ENCODE data around the gene MMP1. TPM values are rescaled to one million over a fixed set of nuclear protein-coding genes. Genes with fewer than 3 reads are reported as not detected.
"Not testable (repeated sequence)": the region's sequence is repeated elsewhere in the genome, so short reads cannot be mapped to it uniquely, and the experiment has no call there.

The MMP1 gene
- total RNA-seq, 1 donor: 141 TPM

GRCh38 chr11:102760344-102761035, 37.5 kb downstream of the MMP1 start:
- TF ChIP-seq CTCF (IDR thresholded peaks at IDR 0.05; ENCODE audit: insufficient read depth, low read depth, low read length): no peak
- H3K4me3 ChIP-seq (ENCODE audit: low read depth, low read length): no peak overlapping the region
- DNase-seq (ENCODE audit: low read depth): peak; percentile 97

- TF ChIP-seq CTCF (IDR thresholded peaks at IDR 0.05; ENCODE audit: insufficient read depth, low read depth, low read length): no peak
- no peak overlapping the region for H3K4me3 ChIP-seq (ENCODE audit: low read depth, low read length)
- peak; percentile 64 for DNase-seq (ENCODE audit: low read depth)
Measured at GRCh38 chr11:102757823-102758549, 40.0 kb downstream of the MMP1 start.

GRCh38 chr11:102753267-102753666, 44.7 kb downstream of the MMP1 start:
- no peak overlapping the region for H3K4me3 ChIP-seq (ENCODE audit: low read depth, low read length)
- DNase-seq (ENCODE audit: low read depth): no peak
- TF ChIP-seq CTCF (IDR thresholded peaks at IDR 0.05; ENCODE audit: insufficient read depth, low read depth, low read length): no peak

GRCh38 chr11:102751673-102752072, 46.3 kb downstream of the MMP1 start:
- DNase-seq (ENCODE audit: low read depth): no peak
- no peak for TF ChIP-seq CTCF (IDR thresholded peaks at IDR 0.05; ENCODE audit: insufficient read depth, low read depth, low read length)
- no peak overlapping the region for H3K4me3 ChIP-seq (ENCODE audit: low read depth, low read length)

- TF ChIP-seq CTCF (IDR thresholded peaks at IDR 0.05; ENCODE audit: insufficient read depth, low read depth, low read length): no peak
- no peak for DNase-seq (ENCODE audit: low read depth)
- H3K4me3 ChIP-seq (ENCODE audit: low read depth, low read length): no peak overlapping the region
Measured at GRCh38 chr11:102749101-102749722, 48.7 kb downstream of the MMP1 start.

GRCh38 chr11:102746746-102747578, 51.0 kb downstream of the MMP1 start:
- H3K4me3 ChIP-seq (ENCODE audit: low read depth, low read length): peak overlapping the region; percentile 37
- DNase-seq (ENCODE audit: low read depth): not testable (repeated sequence)

Other genes starting within 250 kb of the MMP1 start
- gene MMP20, start 172.8 kb downstream of the MMP1 start, total RNA-seq: not detected in 2 replicates
- gene MMP27, start 92.4 kb downstream of the MMP1 start, total RNA-seq: 0.97 TPM in 1 of 2 replicates, not detected in the other
- gene MMP8, start 73.2 kb downstream of the MMP1 start, total RNA-seq: under 0.01 TPM in 1 of 2 replicates, not detected in the other
- gene MMP10, start 17.5 kb downstream of the MMP1 start, total RNA-seq: 0.86 and 28.0 TPM in 2 replicates
- gene MMP3, start 45.4 kb upstream of the MMP1 start, total RNA-seq: 39.7 and 181 TPM in 2 replicates
- gene MMP12, start 76.8 kb upstream of the MMP1 start, total RNA-seq: 3.0 and 3.5 TPM in 2 replicates
- gene MMP13, start 157.6 kb upstream of the MMP1 start, total RNA-seq: not detected in 2 replicates